ENCODE data around the gene CFAP157.
A peak's percentile ranks its signal among the peaks of the same experiment; 100 is the strongest.
"Not testable (repeated sequence)": the region's sequence is repeated elsewhere in the genome, so short reads cannot be mapped to it uniquely, and the experiment has no call there.

Gene CFAP157

DNA sequence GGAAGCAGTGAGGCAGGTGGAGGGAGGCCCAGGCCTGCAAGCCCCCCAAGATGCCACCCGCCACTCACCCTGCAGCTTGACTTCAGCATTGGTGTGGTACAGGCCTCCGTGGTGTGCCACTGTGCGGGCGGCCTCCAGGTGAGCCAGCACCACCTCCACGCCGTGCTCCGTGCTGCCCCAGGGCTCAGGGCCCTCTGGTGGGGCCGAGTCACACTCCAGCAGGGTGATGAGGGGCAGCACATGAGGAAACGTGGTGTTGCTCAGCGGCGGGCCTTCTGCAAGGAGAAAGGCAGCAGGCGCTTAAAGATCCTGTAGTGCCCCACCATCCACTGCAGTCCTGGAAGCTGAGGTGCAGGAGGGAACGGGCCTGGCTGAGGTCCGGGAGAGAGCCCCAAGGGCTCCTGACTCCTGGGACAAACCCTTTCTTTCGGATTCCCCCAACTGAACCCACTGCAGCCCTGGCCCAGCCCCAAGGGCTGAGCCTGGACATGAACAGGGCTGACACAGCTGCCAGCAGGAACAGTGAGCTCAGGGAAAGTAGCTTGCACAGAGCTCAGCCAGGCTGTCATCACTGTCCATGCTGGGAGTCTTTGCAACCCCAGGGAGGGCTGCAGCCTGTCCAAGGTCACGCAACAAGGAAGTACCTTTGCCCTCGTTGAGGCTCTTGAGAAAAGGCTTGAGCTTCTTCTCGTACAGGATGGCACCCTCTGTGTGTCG is 33.0 kb downstream of the CFAP157 start:
- DNase-seq = no peak

GRCh38 chr9:127741831-127742434 is 35.1 kb downstream of the CFAP157 start:
- peak; percentile 58 for DNase-seq

DNA sequence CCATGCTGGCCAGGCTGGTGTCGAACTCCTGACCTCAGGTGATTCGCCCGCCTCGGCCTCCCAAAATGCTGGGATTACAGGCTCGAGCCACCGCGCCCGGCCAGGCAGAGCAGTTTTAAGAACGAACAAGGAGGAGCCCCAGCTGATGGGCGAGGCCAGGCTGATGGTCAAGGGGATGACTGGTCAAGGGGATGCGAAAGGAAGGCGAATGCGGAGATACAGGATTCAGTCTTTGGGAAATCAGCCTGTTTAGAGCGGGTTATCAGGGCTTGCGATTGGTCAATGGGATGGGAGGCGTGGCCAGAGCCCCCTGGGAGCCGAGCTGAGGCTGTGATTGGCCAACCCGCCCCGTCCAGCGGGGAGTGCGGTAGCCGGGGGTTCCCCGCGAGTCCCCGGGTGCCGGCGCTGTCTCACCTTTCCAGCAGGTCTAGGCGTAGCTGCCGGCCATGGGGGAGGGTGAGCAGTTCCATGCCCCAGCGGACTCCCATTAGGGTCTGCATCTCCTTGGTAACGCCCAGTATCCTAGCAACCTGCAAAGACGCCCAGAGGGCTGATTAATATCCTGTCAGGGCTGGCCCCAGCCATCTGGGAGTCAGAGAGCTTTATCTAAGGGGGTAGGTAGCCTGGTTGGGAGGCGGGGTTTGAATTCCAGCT is 35.8 kb downstream of the CFAP157 start:
- peak; percentile 51 for DNase-seq

- no peak for DNase-seq
Measured at GRCh38 chr9:127744398-127745110, 37.8 kb downstream of the CFAP157 start.

DNA sequence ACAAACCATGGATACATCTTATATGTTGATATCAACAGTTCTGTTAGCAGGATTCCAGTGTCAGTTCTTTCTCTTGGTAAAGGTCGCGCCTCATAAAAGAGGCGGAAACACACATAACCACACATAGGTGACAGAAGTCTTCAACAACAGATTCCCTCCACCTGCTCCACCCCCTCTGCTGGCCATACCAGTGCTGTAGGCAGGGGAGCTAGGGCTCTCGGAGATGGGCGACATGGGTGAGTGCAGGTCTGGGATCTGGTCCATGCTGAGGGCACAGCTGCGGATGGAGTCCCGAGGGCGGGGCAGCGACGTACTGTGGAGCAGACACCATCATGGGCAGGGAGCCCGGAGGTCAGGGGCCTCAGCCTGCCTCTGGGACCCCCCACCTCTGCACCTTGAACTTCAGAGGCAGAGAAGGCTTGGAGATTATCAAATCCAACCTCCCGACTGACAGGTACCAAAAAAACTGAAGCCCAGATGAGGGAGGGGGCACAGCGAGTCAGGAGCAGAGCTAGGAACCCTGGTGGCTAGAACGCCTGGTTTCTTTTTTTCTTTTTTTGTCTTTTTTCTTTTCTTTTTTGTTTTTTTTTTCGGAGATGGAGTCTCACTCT is 40.3 kb downstream of the CFAP157 start:
- DNase-seq = no peak

DNA sequence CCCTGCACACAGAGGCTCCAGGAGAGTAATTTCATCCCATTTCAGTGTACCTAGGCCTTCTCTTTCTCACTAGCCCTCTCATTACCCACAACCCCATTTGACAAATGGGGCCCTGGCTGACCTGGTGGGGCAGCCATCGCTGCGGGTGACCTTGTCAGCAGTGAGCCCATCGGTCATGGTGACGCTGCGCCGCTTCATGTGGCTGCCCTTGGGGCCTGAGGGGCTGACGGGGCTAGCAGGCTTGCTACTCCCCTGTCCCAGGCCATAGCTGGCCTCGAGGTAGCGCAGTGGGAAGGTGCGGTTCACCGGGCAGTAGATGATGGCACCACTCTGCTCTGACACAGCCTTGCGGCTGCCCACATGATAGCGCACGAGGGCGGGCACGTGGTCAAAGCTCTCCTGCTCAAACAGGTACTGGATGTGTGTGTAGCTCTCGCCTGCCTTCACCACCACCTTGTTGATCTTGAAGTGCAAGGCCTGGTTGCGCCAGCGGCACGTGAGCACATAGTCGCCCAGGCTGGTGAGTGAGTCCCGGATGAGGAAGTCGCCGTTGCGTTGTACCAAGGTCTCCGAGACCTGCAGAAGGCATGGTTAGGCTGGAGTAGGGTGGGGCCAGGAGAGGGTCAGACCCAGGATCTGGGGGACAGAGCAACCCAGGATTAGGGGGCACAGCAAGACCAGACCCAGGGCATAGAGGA is 42.5 kb downstream of the CFAP157 start:
- DNase-seq = no peak

- no peak for DNase-seq
Measured at GRCh38 chr9:127751269-127752054, 44.7 kb downstream of the CFAP157 start.

- DNase-seq = no peak
Measured at GRCh38 chr9:127753148-127753547, 46.4 kb downstream of the CFAP157 start.

DNA sequence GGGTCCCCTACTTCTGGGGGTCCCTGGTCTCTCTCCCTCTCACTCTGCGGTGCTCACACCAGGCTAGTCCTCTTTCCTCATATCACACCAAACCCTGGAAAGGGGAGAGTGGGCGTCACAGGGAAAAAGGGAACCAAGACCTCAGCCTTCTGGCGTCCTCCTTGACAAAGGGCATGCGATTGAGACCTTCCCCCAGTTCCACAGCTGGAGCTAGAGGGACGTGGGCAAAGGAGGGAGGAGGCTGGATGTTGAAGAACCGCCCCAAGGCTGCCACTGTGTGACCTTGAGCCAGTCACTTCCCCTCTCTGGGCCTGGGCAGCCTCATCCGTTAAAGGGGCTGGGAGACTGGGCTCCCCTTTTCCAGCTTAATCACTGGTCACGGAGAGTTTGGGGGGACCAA is 46.8 kb downstream of the CFAP157 start:
- no peak for DNase-seq

GRCh38 chr9:127754099-127755060 is 47.6 kb downstream of the CFAP157 start:
- no peak for DNase-seq

DNA sequence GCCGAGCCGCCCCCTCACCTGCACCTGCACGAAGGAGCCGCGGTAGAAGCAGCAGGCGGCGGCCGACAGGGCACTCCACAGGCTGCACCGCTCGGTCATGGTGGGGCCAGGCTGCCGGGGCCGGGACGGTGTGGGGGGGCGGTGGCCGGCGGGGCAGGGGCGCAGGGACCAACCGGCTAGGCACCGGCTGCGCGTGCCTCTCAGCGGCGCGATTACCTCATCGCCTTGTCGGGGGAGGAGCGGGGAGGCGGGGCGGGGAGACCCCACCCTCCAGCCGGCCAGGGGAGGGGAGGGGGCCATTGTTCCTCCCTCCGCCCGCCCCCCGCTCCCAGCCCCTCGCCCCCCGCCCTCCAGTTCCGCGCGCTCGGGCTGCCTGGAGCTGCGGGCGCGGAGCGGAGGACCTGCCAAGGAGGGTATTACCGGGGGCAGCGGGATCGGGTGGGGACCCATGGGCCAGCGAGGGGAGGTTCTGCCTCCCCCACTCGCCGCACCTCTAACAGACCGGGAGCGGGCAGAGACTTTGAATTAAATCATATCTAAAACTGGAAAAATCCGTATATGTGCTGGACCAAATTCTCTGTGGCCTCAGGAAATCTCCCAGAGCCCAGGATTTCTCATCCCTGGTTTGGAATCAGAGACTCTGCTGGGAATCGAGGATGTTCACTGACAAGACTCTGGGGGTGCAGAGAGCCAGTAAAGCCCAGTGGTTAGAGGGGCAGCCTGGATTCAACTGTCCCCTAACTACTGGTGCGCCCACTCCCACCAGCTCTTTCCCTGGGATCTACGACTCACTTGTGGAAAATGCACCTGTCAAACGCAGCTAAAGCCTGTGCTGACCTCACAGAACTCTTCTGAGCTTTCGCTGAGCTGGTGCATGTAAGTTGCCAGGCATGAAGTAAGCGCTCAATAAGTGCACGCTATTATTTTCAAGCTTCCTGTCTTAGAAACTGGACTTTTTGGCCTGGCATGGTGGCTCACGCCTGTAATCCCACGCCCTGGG is 48.6 kb downstream of the CFAP157 start:
- no peak for DNase-seq

DNA sequence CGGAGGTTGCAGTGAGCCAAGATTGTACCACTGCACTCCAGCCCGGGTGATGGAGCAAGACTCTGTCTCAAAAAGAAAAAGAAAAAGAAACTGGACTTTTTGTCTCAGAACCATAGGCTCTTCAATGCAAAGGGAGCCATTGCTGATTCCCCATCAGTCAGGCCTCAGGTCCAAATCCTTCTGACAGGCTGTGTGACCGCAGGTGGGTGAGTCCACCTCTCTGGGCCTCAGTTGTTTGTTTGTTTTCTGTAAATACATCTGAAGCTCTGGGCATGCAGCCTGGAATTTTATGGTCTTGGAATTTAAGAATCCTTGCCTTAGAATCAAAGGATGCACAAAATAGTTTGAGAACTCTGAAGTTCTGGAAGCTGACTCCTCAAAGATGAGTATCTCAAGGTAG is 49.4 kb downstream of the CFAP157 start:
- DNase-seq = no peak

DNA sequence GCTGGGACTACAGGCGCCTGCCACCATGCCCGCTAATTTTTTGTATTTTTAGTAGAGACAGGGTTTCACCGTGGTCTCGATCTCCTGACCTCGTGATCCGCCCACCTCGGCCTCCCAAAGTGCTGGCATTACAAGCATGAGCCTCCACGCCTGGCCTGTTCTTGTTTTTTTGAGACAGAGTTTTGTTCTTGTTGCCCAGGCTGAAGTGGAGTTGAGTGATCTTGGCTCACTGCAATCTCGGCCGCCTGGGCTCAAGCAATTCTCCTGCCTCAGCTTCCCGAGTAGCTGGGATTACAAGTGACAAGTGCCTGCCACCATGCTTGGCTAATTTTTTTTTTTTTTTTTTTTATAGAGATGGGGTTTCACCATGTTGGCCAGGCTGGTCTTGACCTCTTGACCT is 50.0 kb downstream of the CFAP157 start:
- DNase-seq = not testable (repeated sequence)

GRCh38 chr9:127758843-127759242 is 52.1 kb downstream of the CFAP157 start:
- no peak for DNase-seq

GRCh38 chr9:127761061-127761460 is 54.3 kb downstream of the CFAP157 start:
- DNase-seq = no peak

GRCh38 chr9:127761491-127761956 is 54.7 kb downstream of the CFAP157 start:
- DNase-seq = no peak

GRCh38 chr9:127762111-127762676 is 55.4 kb downstream of the CFAP157 start:
- DNase-seq = no peak

DNA sequence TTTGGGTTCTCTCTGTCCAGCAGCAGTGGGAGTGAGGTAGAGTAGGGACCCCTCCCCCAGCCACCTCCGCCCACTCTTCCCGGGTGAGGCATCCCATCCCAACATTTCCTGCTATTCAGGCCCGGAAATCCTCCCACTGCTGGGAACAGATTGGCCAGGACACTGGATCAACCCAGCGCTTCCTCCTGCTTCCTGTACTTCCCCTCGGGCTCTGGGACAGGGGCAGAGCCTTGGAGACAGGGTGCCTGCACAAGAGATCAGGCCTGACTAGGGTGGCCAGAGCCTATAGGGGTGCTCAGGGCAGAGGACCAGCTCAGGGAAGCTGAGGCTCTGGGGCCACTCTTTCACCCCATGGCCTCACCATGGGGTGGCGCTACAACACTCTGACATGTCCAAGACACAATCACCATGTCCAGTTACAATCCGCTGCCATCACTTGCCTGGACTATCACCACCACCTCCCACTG is 57.2 kb downstream of the CFAP157 start:
- peak; percentile 58 for DNase-seq

Measured in right hindlimb (tissue), 1 donor.